ENCODE measurements around the gene MCF2.

DNA sequence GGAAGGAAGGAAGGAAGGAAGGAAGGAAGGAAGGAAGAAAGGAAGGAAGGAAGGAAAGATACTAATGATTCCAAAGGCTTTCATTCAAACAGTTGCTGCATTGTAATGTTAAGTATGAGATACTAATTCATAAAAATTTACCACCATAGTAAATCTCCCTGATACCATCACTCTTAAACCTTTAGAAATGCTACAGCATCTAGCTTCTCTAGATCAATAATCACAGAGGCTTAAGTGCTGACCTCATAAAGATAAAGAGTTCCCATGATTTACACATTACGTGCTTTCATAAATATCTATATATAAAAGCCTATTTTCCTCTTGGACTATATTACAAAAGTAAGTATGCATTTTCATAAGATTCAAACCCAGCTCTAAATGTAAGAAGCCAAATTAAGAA lies 141.0 kb downstream of the MCF2 start:
- TF ChIP-seq, protein P1, sequence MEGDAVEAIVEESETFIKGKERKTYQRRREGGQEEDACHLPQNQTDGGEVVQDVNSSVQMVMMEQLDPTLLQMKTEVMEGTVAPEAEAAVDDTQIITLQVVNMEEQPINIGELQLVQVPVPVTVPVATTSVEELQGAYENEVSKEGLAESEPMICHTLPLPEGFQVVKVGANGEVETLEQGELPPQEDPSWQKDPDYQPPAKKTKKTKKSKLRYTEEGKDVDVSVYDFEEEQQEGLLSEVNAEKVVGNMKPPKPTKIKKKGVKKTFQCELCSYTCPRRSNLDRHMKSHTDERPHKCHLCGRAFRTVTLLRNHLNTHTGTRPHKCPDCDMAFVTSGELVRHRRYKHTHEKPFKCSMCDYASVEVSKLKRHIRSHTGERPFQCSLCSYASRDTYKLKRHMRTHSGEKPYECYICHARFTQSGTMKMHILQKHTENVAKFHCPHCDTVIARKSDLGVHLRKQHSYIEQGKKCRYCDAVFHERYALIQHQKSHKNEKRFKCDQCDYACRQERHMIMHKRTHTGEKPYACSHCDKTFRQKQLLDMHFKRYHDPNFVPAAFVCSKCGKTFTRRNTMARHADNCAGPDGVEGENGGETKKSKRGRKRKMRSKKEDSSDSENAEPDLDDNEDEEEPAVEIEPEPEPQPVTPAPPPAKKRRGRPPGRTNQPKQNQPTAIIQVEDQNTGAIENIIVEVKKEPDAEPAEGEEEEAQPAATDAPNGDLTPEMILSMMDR (IDR thresholded peaks at IDR 0.05; ENCODE audit: insufficient read depth, low read depth, low read length): no peak
- no peak for TF ChIP-seq EZH2 (IDR thresholded peaks at IDR 0.05; ENCODE audit: insufficient read depth, low read length)

Data from astrocyte (in vitro differentiated cells and primary cell).